ENCODE measurements around the gene ATPAF1. TPM values are rescaled to one million over a fixed set of nuclear protein-coding genes. Genes with fewer than 3 reads are reported as not detected.
"Not testable (repeated sequence)": the region's sequence is repeated elsewhere in the genome, so short reads cannot be mapped to it uniquely, and the experiment has no call there.

Gene ATPAF1
- total RNA-seq, 1 donor from 2014 or later: 19.3 TPM

DNA sequence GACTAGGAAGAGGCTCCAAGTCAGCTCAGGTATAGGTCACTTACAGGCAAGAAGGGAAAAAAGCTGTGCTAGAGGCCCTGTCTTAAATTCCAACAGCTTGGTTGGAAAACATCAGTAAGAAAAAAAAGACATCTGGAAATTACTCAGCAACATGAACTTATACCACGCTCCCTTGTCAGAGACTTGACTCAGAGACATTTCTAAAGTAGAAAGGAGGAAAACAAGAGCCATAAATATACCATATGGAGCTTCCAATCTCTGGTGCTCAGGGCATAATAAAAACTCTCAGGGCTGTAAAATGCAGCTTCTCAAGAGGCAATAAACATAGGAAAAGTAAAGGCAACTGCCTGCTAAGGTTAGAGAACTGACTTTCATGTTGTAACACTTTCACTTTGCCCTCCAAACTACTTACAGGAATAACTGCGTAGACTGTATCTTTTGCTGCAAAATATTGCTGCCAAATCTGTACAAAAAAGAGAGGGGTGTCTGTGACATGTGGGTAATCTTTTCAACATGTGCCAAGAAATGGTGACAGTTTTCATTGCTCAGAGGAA is 14.7 kb downstream of the ATPAF1 start:
- Histone ChIP-seq H3K36me3 (ENCODE audit: insufficient read depth, low read length) (peaks cover 13% of the 10 kb centered on the region), H3K4me1 (ENCODE audit: insufficient read depth, low read length) (no peaks in the 10 kb centered on the region), H4K20me1 (ENCODE audit: insufficient read depth, low read length) (no peaks in the 10 kb centered on the region), H3K4me2 (ENCODE audit: low read length) (peak overlapping the region; percentile 2), H2AFZ (ENCODE audit: low read depth, low read length) (no peak overlapping the region), H3K9ac (ENCODE audit: low read length) (no peak overlapping the region), H3K79me2 (ENCODE audit: insufficient read depth, low read length) (no peaks in the 10 kb centered on the region), H3K9me3 (ENCODE audit: insufficient read depth, low read depth, low read length) (no peaks in the 10 kb centered on the region), H3K27ac (ENCODE audit: low read depth, low read length) (no peak overlapping the region), H3K27me3 (ENCODE audit: insufficient read depth, low read length) (no peaks in the 10 kb centered on the region), H3K4me3 (ENCODE audit: insufficient read depth, low read depth, low read length) (no peak overlapping the region)
- Mint-ChIP-seq H3K36me3 (ENCODE audit: low read depth, unreplicated experiment) (peaks cover 26% of the 10 kb centered on the region), H3K4me1 (ENCODE audit: low read depth, unreplicated experiment) (peaks cover 12% of the 10 kb centered on the region), H3K9me3 (ENCODE audit: unreplicated experiment) (no peaks in the 10 kb centered on the region), H3K27ac (ENCODE audit: unreplicated experiment) (no peak overlapping the region), H3K27me3 (ENCODE audit: low read depth, unreplicated experiment) (no peaks in the 10 kb centered on the region), H3K4me3 (ENCODE audit: unreplicated experiment) (no peak overlapping the region)
- DNase-seq (ENCODE audit: low read depth) (peak; percentile 39), FAIRE-seq (no peak)
- no peak for TF ChIP-seq EZH2 (IDR thresholded peaks at IDR 0.05; ENCODE audit: insufficient read depth, low read length)
- TF ChIP-seq, protein P1, sequence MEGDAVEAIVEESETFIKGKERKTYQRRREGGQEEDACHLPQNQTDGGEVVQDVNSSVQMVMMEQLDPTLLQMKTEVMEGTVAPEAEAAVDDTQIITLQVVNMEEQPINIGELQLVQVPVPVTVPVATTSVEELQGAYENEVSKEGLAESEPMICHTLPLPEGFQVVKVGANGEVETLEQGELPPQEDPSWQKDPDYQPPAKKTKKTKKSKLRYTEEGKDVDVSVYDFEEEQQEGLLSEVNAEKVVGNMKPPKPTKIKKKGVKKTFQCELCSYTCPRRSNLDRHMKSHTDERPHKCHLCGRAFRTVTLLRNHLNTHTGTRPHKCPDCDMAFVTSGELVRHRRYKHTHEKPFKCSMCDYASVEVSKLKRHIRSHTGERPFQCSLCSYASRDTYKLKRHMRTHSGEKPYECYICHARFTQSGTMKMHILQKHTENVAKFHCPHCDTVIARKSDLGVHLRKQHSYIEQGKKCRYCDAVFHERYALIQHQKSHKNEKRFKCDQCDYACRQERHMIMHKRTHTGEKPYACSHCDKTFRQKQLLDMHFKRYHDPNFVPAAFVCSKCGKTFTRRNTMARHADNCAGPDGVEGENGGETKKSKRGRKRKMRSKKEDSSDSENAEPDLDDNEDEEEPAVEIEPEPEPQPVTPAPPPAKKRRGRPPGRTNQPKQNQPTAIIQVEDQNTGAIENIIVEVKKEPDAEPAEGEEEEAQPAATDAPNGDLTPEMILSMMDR (IDR thresholded peaks at IDR 0.05; ENCODE audit: insufficient read depth, low read depth, low read length): no peak

DNA sequence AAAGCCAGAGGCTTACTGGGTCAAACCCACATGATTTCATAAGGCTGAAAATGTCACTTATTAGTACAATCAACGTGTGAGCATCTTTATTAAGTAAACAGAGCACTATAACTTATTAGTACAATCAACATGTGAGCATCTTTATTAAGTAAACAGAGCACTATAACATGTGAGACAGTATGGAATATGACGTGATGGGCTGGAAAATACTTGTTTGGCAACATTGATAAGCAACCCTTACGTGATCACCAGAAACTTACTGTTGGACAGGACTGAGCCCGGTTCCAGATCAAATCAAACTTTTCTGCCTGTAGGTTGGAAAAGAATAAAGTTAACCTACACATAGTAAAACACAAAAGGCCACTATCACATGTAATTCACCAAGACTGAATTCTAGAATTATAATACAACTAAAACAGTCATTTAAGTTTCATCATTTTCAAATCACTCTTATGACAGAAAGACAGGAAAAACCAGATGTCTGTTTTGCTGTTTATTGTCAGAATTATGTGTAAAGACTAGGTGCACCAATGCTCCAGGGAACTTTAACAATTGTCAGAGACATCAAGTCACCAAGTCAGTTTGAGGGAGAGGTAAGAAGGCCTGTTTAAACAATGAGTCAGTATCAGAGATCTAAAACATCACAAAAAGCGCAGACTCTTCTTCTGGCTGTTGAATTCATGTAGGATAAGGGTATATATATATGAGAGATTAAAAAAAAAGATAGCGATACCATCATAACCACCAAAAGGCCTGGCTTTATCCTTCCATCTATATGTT is 15.7 kb downstream of the ATPAF1 start:
- Histone ChIP-seq H3K4me3 (ENCODE audit: insufficient read depth, low read depth, low read length) (no peak overlapping the region), H3K4me2 (ENCODE audit: low read length) (no peak overlapping the region), H3K27ac (ENCODE audit: low read depth, low read length) (no peak overlapping the region), H3K27me3 (ENCODE audit: insufficient read depth, low read length) (no peaks in the 10 kb centered on the region), H4K20me1 (ENCODE audit: insufficient read depth, low read length) (no peaks in the 10 kb centered on the region), H2AFZ (ENCODE audit: low read depth, low read length) (no peak overlapping the region), H3K9me3 (ENCODE audit: insufficient read depth, low read depth, low read length) (no peaks in the 10 kb centered on the region), H3K79me2 (ENCODE audit: insufficient read depth, low read length) (no peaks in the 10 kb centered on the region), H3K4me1 (ENCODE audit: insufficient read depth, low read length) (no peaks in the 10 kb centered on the region), H3K9ac (ENCODE audit: low read length) (no peak overlapping the region), H3K36me3 (ENCODE audit: insufficient read depth, low read length) (peaks cover 9% of the 10 kb centered on the region)
- H3K4me3 Mint-ChIP-seq (ENCODE audit: unreplicated experiment): no peak overlapping the region
- DNase-seq (ENCODE audit: low read depth) (no peak), FAIRE-seq (no peak)
- H3K9me3 Mint-ChIP-seq (ENCODE audit: unreplicated experiment): peaks cover under 1% of the 10 kb centered on the region
- no peak overlapping the region for H3K27ac Mint-ChIP-seq (ENCODE audit: unreplicated experiment)
- peaks cover 26% of the 10 kb centered on the region for H3K36me3 Mint-ChIP-seq (ENCODE audit: low read depth, unreplicated experiment)
- H3K4me1 Mint-ChIP-seq (ENCODE audit: low read depth, unreplicated experiment): peaks cover 12% of the 10 kb centered on the region
- TF ChIP-seq, protein P1 (IDR thresholded peaks at IDR 0.05; ENCODE audit: insufficient read depth, low read depth, low read length): no peak
- no peak for TF ChIP-seq EZH2 (IDR thresholded peaks at IDR 0.05; ENCODE audit: insufficient read depth, low read length)
- no peaks in the 10 kb centered on the region for H3K27me3 Mint-ChIP-seq (ENCODE audit: low read depth, unreplicated experiment)

DNA sequence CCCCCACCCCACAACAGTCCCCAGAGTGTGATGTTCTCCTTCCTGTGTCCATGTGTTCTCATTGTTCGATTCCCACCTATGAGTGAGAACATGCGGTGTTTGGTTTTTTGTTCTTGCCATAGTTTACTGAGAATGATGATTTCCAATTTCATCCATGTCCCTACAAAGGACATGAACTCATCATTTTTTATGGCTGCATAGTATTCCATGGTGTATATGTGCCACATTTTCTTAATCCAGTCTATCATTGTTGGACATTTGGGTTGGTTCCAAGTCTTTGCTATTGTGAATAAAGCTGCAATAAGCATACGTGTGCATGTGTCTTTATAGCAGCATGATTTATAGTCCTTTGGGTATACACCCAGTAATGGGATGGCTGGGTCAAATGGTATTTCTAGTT is 17.0 kb downstream of the ATPAF1 start:
- not testable (repeated sequence) for FAIRE-seq; H3K9ac ChIP-seq (ENCODE audit: low read length); H4K20me1 ChIP-seq (ENCODE audit: insufficient read depth, low read length); H3K4me3 ChIP-seq (ENCODE audit: insufficient read depth, low read depth, low read length); DNase-seq (ENCODE audit: low read depth); H3K27ac Mint-ChIP-seq (ENCODE audit: unreplicated experiment); H3K9me3 ChIP-seq (ENCODE audit: insufficient read depth, low read depth, low read length); H3K27me3 Mint-ChIP-seq (ENCODE audit: low read depth, unreplicated experiment); H3K4me1 ChIP-seq (ENCODE audit: insufficient read depth, low read length); H3K27me3 ChIP-seq (ENCODE audit: insufficient read depth, low read length); H2AFZ ChIP-seq (ENCODE audit: low read depth, low read length); H3K27ac ChIP-seq (ENCODE audit: low read depth, low read length); H3K9me3 Mint-ChIP-seq (ENCODE audit: unreplicated experiment); H3K79me2 ChIP-seq (ENCODE audit: insufficient read depth, low read length); H3K4me2 ChIP-seq (ENCODE audit: low read length); H3K4me3 Mint-ChIP-seq (ENCODE audit: unreplicated experiment)
- peaks cover 31% of the 10 kb centered on the region for H3K36me3 Mint-ChIP-seq (ENCODE audit: low read depth, unreplicated experiment)
- H3K4me1 Mint-ChIP-seq (ENCODE audit: low read depth, unreplicated experiment): peaks cover 14% of the 10 kb centered on the region
- peaks cover 11% of the 10 kb centered on the region for H3K36me3 ChIP-seq (ENCODE audit: insufficient read depth, low read length)
